ENCODE data around the gene SBF2.
"Not testable (repeated sequence)": the region's sequence is repeated elsewhere in the genome, so short reads cannot be mapped to it uniquely, and the experiment has no call there.

SBF2 gene

GRCh38 chr11:10044618-10045017 lies 249.4 kb downstream of the SBF2 start:
- no peak for DNase-seq

GRCh38 chr11:10042699-10043098 lies 251.3 kb downstream of the SBF2 start:
- no peak for DNase-seq

GRCh38 chr11:10041748-10042446 lies 252.1 kb downstream of the SBF2 start:
- no peak for DNase-seq

- no peak for DNase-seq
Measured at GRCh38 chr11:10041332-10041731, 252.7 kb downstream of the SBF2 start.

- no peak for DNase-seq
Measured at GRCh38 chr11:10038521-10039302, 255.3 kb downstream of the SBF2 start.

GRCh38 chr11:10035932-10036331 lies 258.1 kb downstream of the SBF2 start:
- DNase-seq = not testable (repeated sequence)

GRCh38 chr11:10032935-10033334 lies 261.1 kb downstream of the SBF2 start:
- DNase-seq = no peak

GRCh38 chr11:10030122-10030490 lies 263.9 kb downstream of the SBF2 start:
- DNase-seq = no peak

- no peak for DNase-seq
Measured at GRCh38 chr11:10029386-10030121, 264.5 kb downstream of the SBF2 start.

- DNase-seq = no peak
Measured at GRCh38 chr11:10026514-10026913, 267.5 kb downstream of the SBF2 start.

GRCh38 chr11:10023212-10023611 lies 270.8 kb downstream of the SBF2 start:
- DNase-seq = no peak

GRCh38 chr11:10022764-10023163 lies 271.3 kb downstream of the SBF2 start:
- no peak for DNase-seq

- DNase-seq = no peak
Measured at GRCh38 chr11:10021563-10021962, 272.5 kb downstream of the SBF2 start.

GRCh38 chr11:10019906-10020682 lies 273.9 kb downstream of the SBF2 start:
- no peak for DNase-seq

GRCh38 chr11:10017911-10018310 lies 276.1 kb downstream of the SBF2 start:
- no peak for DNase-seq

- DNase-seq = no peak
Measured at GRCh38 chr11:10017050-10017449, 277.0 kb downstream of the SBF2 start.

- no peak for DNase-seq
Measured at GRCh38 chr11:10012068-10012467, 282.0 kb downstream of the SBF2 start.

GRCh38 chr11:10005955-10006525 lies 288.0 kb downstream of the SBF2 start:
- DNase-seq = no peak

GRCh38 chr11:10004526-10005113 lies 289.4 kb downstream of the SBF2 start:
- DNase-seq = no peak

GRCh38 chr11:10002221-10002620 lies 291.8 kb downstream of the SBF2 start:
- no peak for DNase-seq

- DNase-seq = no peak
Measured at GRCh38 chr11:9992306-9992705, 301.7 kb downstream of the SBF2 start.

All from activated CD4-positive, CD25-positive, alpha-beta regulatory T cell (primary cell).